HCT116 (cell line): ENCODE results near the gene ASB7. TPM values are rescaled to one million over a fixed set of nuclear protein-coding genes. Genes with fewer than 3 reads are reported as not detected.

Experiments
- ATAC-seq: fragments of 200-7000 bp; cut with Tn5 transposase; 2 replicates; pipeline ENCODE4 v1.9.1; 2020; ENCODE audit warnings: mild to moderate bottlenecking, moderate library complexity
- BruUV-seq: library from RNA; stranded (reverse); fragments of 400-500 nt; replicated peaks from 2 replicates; lab custom pipeline; 2021; lab: Mats Ljungman, UMichigan
- CTCF ChIA-PET: fragments of 300-600 bp; sonication (Branson Sonifier 250); formaldehyde crosslinking; loops from one replicate; lab custom pipeline; 2021; ENCODE audit warnings: antibody characterized with exemption; lab: Charles Lee
- POLR2A ChIA-PET: fragments of 300-600, 350-600 bp; sonication (Branson Sonifier 250); formaldehyde crosslinking; loops from one replicate; lab custom pipeline; 2021; ENCODE audit warnings: antibody characterized with exemption; lab: Charles Lee
- RAD21 ChIA-PET, 2 experiments: fragments of 300-600 bp; sonication (Branson Sonifier 250); formaldehyde crosslinking; loops; one replicate each; lab custom pipeline; 2023; ENCODE audit warnings: low total read pairs in 2 of 2; ENCODE audit not compliant: uncharacterized antibody in 2 of 2, unreplicated experiment in 2 of 2, low non-redundant PET in 1 of 2; lab: Charles Lee
- DNase-seq: peaks from one replicate; pipeline ENCODE4 v3.0.0-alpha.2; 2010; ENCODE audit warnings: low read depth, low spot score
- H2AFZ ChIP-seq: fragments of 200-600 bp; shearing (Covaris generic), sonication (generic); 2 replicates; pipeline ENCODE4 v1.6.1; 2017; ENCODE audit warnings: low read depth, mixed run types, mixed read lengths, antibody characterized with exemption, low read length; ENCODE audit not compliant: poor library complexity, severe bottlenecking
- H3K27ac ChIP-seq: 2 replicates; pipeline ENCODE4 v1.5.1; 2012; ENCODE audit warnings: low read depth, low read length
- H3K27me3 ChIP-seq: fragments of 200-600 bp; sonication (generic); 2 replicates; pipeline ENCODE4 v1.6.1; 2016; ENCODE audit warnings: mixed run types, low read length, mixed read lengths; ENCODE audit not compliant: insufficient read depth
- H3K36me3 ChIP-seq, 2 experiments: fragments of 200-500 bp in 1 of 2; fragments of 200-600 bp in 1 of 2; sonication (Bioruptor generic) in 1 of 2; sonication (generic) in 1 of 2; 2 replicates each; pipeline versions ENCODE4 v1.5.1 to v1.6.1; 2014 to 2016; ENCODE audit warnings: low read length in 2 of 2, inconsistent platforms in 1 of 2, mixed read lengths in 1 of 2, mixed run types in 1 of 2; ENCODE audit not compliant: insufficient read depth in 2 of 2, control insufficient read depth in 1 of 2
- H3K4me1 ChIP-seq, 2 experiments: fragments of 200-600 bp in 1 of 2; sonication (generic) in 1 of 2; 2 replicates each; pipeline versions ENCODE4 v1.5.1 to v1.6.1; 2012 to 2017; ENCODE audit warnings: low read length in 2 of 2, inconsistent platforms in 1 of 2, mild to moderate bottlenecking in 1 of 2, mixed read lengths in 1 of 2, mixed run types in 1 of 2, moderate library complexity in 1 of 2; ENCODE audit not compliant: insufficient read depth in 2 of 2, control insufficient read depth in 1 of 2
- H3K4me2 ChIP-seq: fragments of 200-600 bp; sonication (generic); 2 replicates; pipeline ENCODE4 v1.6.1; 2017; ENCODE audit warnings: mixed run types, low read length, mixed read lengths
- H3K4me3 ChIP-seq, 2 experiments: fragments of 200-600 bp in 1 of 2; sonication (generic) in 1 of 2; replicated peaks in 1 of 2; 2 replicates each; pipeline ENCODE4 v1.5.1; 2011 to 2016; ENCODE audit warnings: low read length in 2 of 2, control low read depth in 1 of 2, low read depth in 1 of 2, mild to moderate bottlenecking in 1 of 2, mixed read lengths in 1 of 2, mixed run types in 1 of 2
- H3K79me2 ChIP-seq: fragments of 200-600 bp; sonication (generic); 2 replicates; pipeline ENCODE4 v1.6.1; 2017; ENCODE audit warnings: mild to moderate bottlenecking, mixed run types, low read length, moderate library complexity, mixed read lengths; ENCODE audit not compliant: insufficient read depth
- H3K9ac ChIP-seq: fragments of 200-600 bp; sonication (generic); 2 replicates; pipeline ENCODE4 v1.6.1; 2016; ENCODE audit warnings: low read length, mixed read lengths
- H3K9me2 ChIP-seq: fragments of 200-600 bp; sonication (generic), shearing (Covaris generic); 2 replicates; pipeline ENCODE4 v1.6.1; 2017; ENCODE audit warnings: mixed run types, mild to moderate bottlenecking, moderate library complexity; ENCODE audit not compliant: insufficient read depth
- H3K9me3 ChIP-seq, 2 experiments: fragments of 200-500 bp in 1 of 2; fragments of 200-600 bp in 1 of 2; sonication (Bioruptor generic) in 1 of 2; sonication (generic) in 1 of 2; 2 replicates each; pipeline ENCODE4 v1.6.1; 2014 to 2017; ENCODE audit warnings: low read length in 2 of 2, mixed read lengths in 2 of 2, inconsistent platforms in 1 of 2, low read depth in 1 of 2, mild to moderate bottlenecking in 1 of 2, mixed run types in 1 of 2, moderate library complexity in 1 of 2; ENCODE audit not compliant: control insufficient read depth in 1 of 2, insufficient read depth in 1 of 2
- H4K20me1 ChIP-seq: fragments of 200-600 bp; sonication (generic), shearing (Covaris generic); 2 replicates; pipeline ENCODE4 v1.6.1; 2017; ENCODE audit warnings: mixed run types, mild to moderate bottlenecking, moderate library complexity; ENCODE audit not compliant: insufficient read depth
- ATF3 ChIP-seq: IDR thresholded peaks from 2 replicates; pipeline ENCODE4 v1.6.1; 2012
- CBX3 ChIP-seq: IDR thresholded peaks from 2 replicates; pipeline ENCODE4 v1.6.1; 2012; ENCODE audit warnings: low read depth
- CEBPB ChIP-seq: IDR thresholded peaks from 2 replicates; pipeline ENCODE4 v1.6.1; 2012; ENCODE audit warnings: low read depth
- CTCF ChIP-seq, 3 experiments: fragments of 200-600 bp in 1 of 3; sonication (generic) in 1 of 3; IDR thresholded peaks in 2 of 3; conservative IDR thresholded peaks in 1 of 3; 2 replicates each; pipeline ENCODE4 v1.5.1; 2012 to 2017; ENCODE audit warnings: low read depth in 2 of 3, low read length in 2 of 3, antibody characterized with exemption in 1 of 3, borderline replicate concordance in 1 of 3, control low read depth in 1 of 3, mild to moderate bottlenecking in 1 of 3, mixed read lengths in 1 of 3, mixed run types in 1 of 3, moderate library complexity in 1 of 3; ENCODE audit not compliant: insufficient read depth in 1 of 3
- EGR1 ChIP-seq: IDR thresholded peaks from 2 replicates; pipeline ENCODE4 v1.6.1; 2012; ENCODE audit warnings: low read depth
- EZH2 ChIP-seq: fragments of 200-600 bp; sonication (generic); IDR thresholded peaks from 2 replicates; pipeline ENCODE4 v1.6.1; 2017; ENCODE audit warnings: antibody characterized with exemption, mixed run types
- JUND ChIP-seq: IDR thresholded peaks from 2 replicates; pipeline ENCODE4 v1.6.1; 2012
- MAX ChIP-seq: IDR thresholded peaks from 2 replicates; pipeline ENCODE4 v1.6.1; 2012
- POLR2AphosphoS5 ChIP-seq: IDR thresholded peaks from 2 replicates; pipeline ENCODE4 v1.6.1; 2011; ENCODE audit warnings: mild to moderate bottlenecking, low read depth, low read length, moderate library complexity
- REST ChIP-seq: IDR thresholded peaks from 2 replicates; pipeline ENCODE4 v1.6.1; 2012; ENCODE audit warnings: low read depth
- SIN3A ChIP-seq: IDR thresholded peaks from 2 replicates; pipeline ENCODE4 v1.6.1; 2012; ENCODE audit warnings: low read depth
- TCF7L2 ChIP-seq: IDR thresholded peaks from 2 replicates; pipeline ENCODE4 v1.7.0; 2011; ENCODE audit warnings: borderline replicate concordance, inconsistent platforms; ENCODE audit not compliant: insufficient read depth, insufficient read length; ENCODE audit errors: extremely low read depth
- YY1 ChIP-seq: IDR thresholded peaks from 2 replicates; pipeline ENCODE4 v1.6.1; 2011; ENCODE audit warnings: low read length, low read depth, moderate library complexity, mild to moderate bottlenecking; ENCODE audit not compliant: insufficient replicate concordance; ENCODE audit errors: extremely low read depth
- ZBTB33 ChIP-seq: IDR thresholded peaks from 2 replicates; pipeline ENCODE4 v1.6.1; 2011; ENCODE audit warnings: mild to moderate bottlenecking, low read length, moderate library complexity; ENCODE audit not compliant: insufficient replicate concordance; ENCODE audit errors: extremely low read depth
- intact Hi-C: fragments of 100-400 bp; cut with micrococcal nuclease; formaldehyde crosslinking; loops from 2 replicates; pipeline ENCODE4 v1.10.0; 2022
- total RNA-seq: library from RNA; stranded (reverse); gene quantifications from one replicate; pipeline ENCODE4 v1.2.1, GENCODE V29; 2021; ENCODE audit not compliant: unreplicated experiment

Gene ASB7
- total RNA-seq, 1 experiment from 2014 or later: 16.6 TPM

- Histone ChIP-seq H4K20me1 (no peaks in the 10 kb centered on the region), H3K4me2 (no peak overlapping the region), H3K9me2 (no peaks in the 10 kb centered on the region), H3K27me3 (no peaks in the 10 kb centered on the region), H3K4me1 (peaks cover 0 to 3% of the 10 kb centered on the region in 2 experiments; a peak in 1 of 4 replicates), H3K9me3 (no peaks in the 10 kb centered on the region), H2AFZ (no peak overlapping the region), H3K9ac (no peak overlapping the region)
- BruUV-seq: no TSS peak
- CTCF ChIA-PET: no interaction called here
- no peak for DNase-seq
- no peak for TF ChIP-seq ZBTB33
- TF ChIP-seq EGR1: no peak
- no peak for TF ChIP-seq CBX3
- TF ChIP-seq YY1: no peak
- no peak for TF ChIP-seq POLR2AphosphoS5
- TF ChIP-seq REST: no peak
- TF ChIP-seq CEBPB: no peak
- TF ChIP-seq ATF3: no peak
- TF ChIP-seq TCF7L2: no peak
- no peak for TF ChIP-seq CTCF (IDR thresholded peaks at IDR 0.05 in 2 of 3, conservative IDR thresholded peaks at IDR 0.05 in 1 of 3; ENCODE audit: borderline replicate concordance in 1 of 3, insufficient read depth in 1 of 3, low read depth in 2 of 3, low read length in 2 of 3)
- TF ChIP-seq EZH2: no peak
- TF ChIP-seq SIN3A: no peak
- no peak for TF ChIP-seq MAX
- TF ChIP-seq JUND: no peak
- TF ChIP-seq, all 23 proteins: peak for 0
- H3K36me3 ChIP-seq: no peaks in the 10 kb centered on the region
- no peak for ATAC-seq
- no peak overlapping the region for H3K27ac ChIP-seq
- H3K79me2 ChIP-seq: no peaks in the 10 kb centered on the region
- RAD21 ChIA-PET: no interaction called here
- POLR2A ChIA-PET: no interaction called here
- intact Hi-C loops: no loop called here
- H3K4me3 ChIP-seq: no peak overlapping the region
Observed at GRCh38 chr15:100688549-100689120, 86.2 kb downstream of the ASB7 start.
